Liver (tissue), 9 donors: ENCODE results near the gene RIC3. TPM values are rescaled to one million over a fixed set of nuclear protein-coding genes. Genes with fewer than 3 reads are reported as not detected.

Experiments used
- DNase-seq: peaks from one replicate; pipeline ENCODE4 v3.0.0-alpha.2; 2017; ENCODE audit warnings: low spot score
- H3K27ac ChIP-seq, 2 donors: one replicate each; pipeline ENCODE4 v1.7.0; 2013; ENCODE audit warnings: inconsistent platforms in 2 of 2, low read length in 2 of 2, control low read depth in 1 of 2, low read depth in 1 of 2, mild to moderate bottlenecking in 1 of 2
- H3K27me3 ChIP-seq, 4 donors: one replicate each; pipeline versions ENCODE4 v1.6.1 to v1.7.0; 2013; ENCODE audit warnings: low read length in 3 of 4, inconsistent platforms in 1 of 4, mild to moderate bottlenecking in 1 of 4, moderate library complexity in 1 of 4; ENCODE audit not compliant: control insufficient read depth in 4 of 4, insufficient read depth in 4 of 4
- H3K36me3 ChIP-seq, 4 donors: one replicate each; pipeline versions ENCODE4 v1.6.1 to v1.7.0; 2013; ENCODE audit warnings: low read length in 3 of 4, mild to moderate bottlenecking in 3 of 4, low read depth in 1 of 4, moderate library complexity in 1 of 4; ENCODE audit not compliant: control insufficient read depth in 4 of 4, insufficient read depth in 3 of 4
- H3K4me1 ChIP-seq, 4 donors: one replicate each; pipeline versions ENCODE4 v1.6.1 to v1.7.0; 2013; ENCODE audit warnings: low read length in 3 of 4, mild to moderate bottlenecking in 3 of 4, moderate library complexity in 1 of 4; ENCODE audit not compliant: control insufficient read depth in 4 of 4, insufficient read depth in 4 of 4
- H3K4me3 ChIP-seq, 3 donors: one replicate each; pipeline versions ENCODE4 v1.6.1 to v1.7.0; 2013; ENCODE audit warnings: low read length in 3 of 3, control low read depth in 1 of 3, low read depth in 1 of 3, mild to moderate bottlenecking in 1 of 3
- H3K9ac ChIP-seq, 2 donors: one replicate each; pipeline ENCODE4 v1.7.0; 2013; ENCODE audit warnings: low read length in 2 of 2, mild to moderate bottlenecking in 2 of 2, moderate library complexity in 2 of 2, control low read depth in 1 of 2, low read depth in 1 of 2
- H3K9me3 ChIP-seq, 4 donors: one replicate each; pipeline versions ENCODE4 v1.6.1 to v1.7.0; 2013; ENCODE audit warnings: low read length in 3 of 4; ENCODE audit not compliant: control insufficient read depth in 4 of 4
- ATF3 ChIP-seq: IDR thresholded peaks from 2 replicates; pipeline ENCODE4 v1.6.1; 2016; ENCODE audit warnings: antibody characterized with exemption
- CTCF ChIP-seq: fragments of 150-350 bp; IDR thresholded peaks from 2 replicates; pipeline ENCODE4 v1.5.1; 2017; ENCODE audit warnings: improper control_type of control experiment, low read depth, low read length; ENCODE audit not compliant: missing input control
- EGR1 ChIP-seq, 2 donors: IDR thresholded peaks; 2 replicates each; pipeline ENCODE4 v1.6.1; 2016 to 2018; ENCODE audit warnings: antibody characterized with exemption in 2 of 2, low read depth in 2 of 2
- FOXA1 ChIP-seq: IDR thresholded peaks from 2 replicates; pipeline ENCODE4 v1.6.1; 2016; ENCODE audit warnings: antibody characterized with exemption
- FOXA2 ChIP-seq: IDR thresholded peaks from 2 replicates; pipeline ENCODE4 v1.6.1; 2016; ENCODE audit warnings: antibody characterized with exemption
- GABPA ChIP-seq, 2 donors: IDR thresholded peaks in 1 of 2; conservative IDR thresholded peaks in 1 of 2; 2 replicates each; pipeline ENCODE4 v1.6.1; 2016; ENCODE audit warnings: antibody characterized with exemption in 2 of 2, mild to moderate bottlenecking in 1 of 2, moderate library complexity in 1 of 2
- HNF4A ChIP-seq, 2 donors: conservative IDR thresholded peaks; 2 replicates each; pipeline ENCODE4 v1.6.1; 2016; ENCODE audit warnings: antibody characterized with exemption in 2 of 2, mild to moderate bottlenecking in 2 of 2
- HNF4G ChIP-seq: IDR thresholded peaks from 2 replicates; pipeline ENCODE4 v1.6.1; 2016; ENCODE audit warnings: antibody characterized with exemption
- JUND ChIP-seq, 2 donors: IDR thresholded peaks; 2 replicates each; pipeline ENCODE4 v1.6.1; 2016; ENCODE audit warnings: antibody characterized with exemption in 2 of 2
- MAX ChIP-seq: IDR thresholded peaks from 2 replicates; pipeline ENCODE4 v1.6.1; 2016; ENCODE audit warnings: antibody characterized with exemption
- NR2F2 ChIP-seq: IDR thresholded peaks from 2 replicates; pipeline ENCODE4 v1.6.1; 2016; ENCODE audit warnings: antibody characterized with exemption
- RAD21 ChIP-seq, 2 donors: IDR thresholded peaks; 2 replicates each; pipeline ENCODE4 v1.6.1; 2016; ENCODE audit warnings: antibody characterized with exemption in 2 of 2, mild to moderate bottlenecking in 2 of 2
- REST ChIP-seq: IDR thresholded peaks from 2 replicates; pipeline ENCODE4 v1.6.1; 2016; ENCODE audit warnings: antibody characterized with exemption, mild to moderate bottlenecking
- RXRA ChIP-seq, 2 donors: IDR thresholded peaks; 2 replicates each; pipeline ENCODE4 v1.6.1; 2017 to 2018; ENCODE audit warnings: antibody characterized with exemption in 2 of 2, mild to moderate bottlenecking in 1 of 2
- SP1 ChIP-seq: IDR thresholded peaks from 2 replicates; pipeline ENCODE4 v1.6.1; 2018; ENCODE audit warnings: antibody characterized with exemption, mild to moderate bottlenecking
- TAF1 ChIP-seq: conservative IDR thresholded peaks from 2 replicates; pipeline ENCODE4 v1.6.1; 2016; ENCODE audit warnings: antibody characterized with exemption, mild to moderate bottlenecking
- YY1 ChIP-seq: IDR thresholded peaks from 2 replicates; pipeline ENCODE4 v1.6.1; 2016; ENCODE audit warnings: antibody characterized with exemption, mild to moderate bottlenecking
- ZBTB33 ChIP-seq: IDR thresholded peaks from 2 replicates; pipeline ENCODE4 v1.6.1; 2016; ENCODE audit warnings: antibody characterized with exemption
- WGBS: extraction: QIAGEN DNeasy Blood & Tissue Kit; methylation state at CpG from one replicate; pipeline ENCODE4 v1.1.7; 2013; 5-methylcytosine and 5-hydroxymethylcytosine counted together
- polyA plus RNA-seq, 2 donors: library from polyadenylated mRNA; stranded (reverse) in 1 of 2; unstranded in 1 of 2; fragments of 200-250 nt in 1 of 2; fragments of >200 nt in 1 of 2; fragmentation: Nextera tagmentation in 1 of 2; extraction: Ambion mirVana in 1 of 2; gene quantifications; one replicate each; pipeline versions ENCODE4 v1.2.1 to v1.2.3, GENCODE V29; 2013 to 2015
- total RNA-seq, 2 donors: library from RNA; depleted of rRNA; stranded (reverse); fragments of >200 nt; gene quantifications; one replicate each; pipeline ENCODE4 v1.2.3, GENCODE V29; 2014
- donor health status: healthy.
- donor health status: healthy.
- donor health status: healthy.
- donor health status: healthy.
- donor health status: healthy.

The RIC3 gene
- total and polyA plus RNA-seq, 4 donors: 0.89 to 9.8 (median 4.5) TPM

GRCh38 chr11:8063324-8063723 is 105.5 kb downstream of the RIC3 start:
- Histone ChIP-seq H3K9me3 (no peaks in the 10 kb centered on the region), H3K27ac (no peak overlapping the region), H3K36me3 (no peaks in the 10 kb centered on the region), H3K9ac (no peak overlapping the region), H3K4me1 (peaks cover 0 to 3% (median 1%) of the 10 kb centered on the region in 4 donors), H3K4me3 (no peak overlapping the region), H3K27me3 (no peaks in the 10 kb centered on the region)
- TF ChIP-seq TAF1 (no peak), HNF4G (no peak), GABPA (IDR thresholded peaks at IDR 0.05 in 1 of 2, conservative IDR thresholded peaks at IDR 0.05 in 1 of 2) (no peak), ZBTB33 (no peak), FOXA1 (no peak), FOXA2 (no peak), NR2F2 (peak; percentile 41), HNF4A (conservative IDR thresholded peaks at IDR 0.05) (no peak), REST (no peak), SP1 (peak; percentile 16), RXRA (IDR thresholded peaks at IDR 0.05) (peak in 1 of 2 donors; percentile 19), YY1 (no peak), ATF3 (no peak), MAX (no peak), JUND (IDR thresholded peaks at IDR 0.05) (no peak), RAD21 (IDR thresholded peaks at IDR 0.05) (no peak), EGR1 (IDR thresholded peaks at IDR 0.05; ENCODE audit: low read depth in 2 of 2) (no peak), CTCF (no peak)
- DNase-seq: no peak
- 64% methylated on average over 7 of the region's 7 CpGs for WGBS
